Stimulated activated CD8-positive, alpha-beta memory T cell treated with anti-CD3 and anti-CD28 coated beads, Interleukin-15, amount 100 ng/mL, for 4 hours (primary cell): Measurements from ENCODE around the gene CGB1.
"Not testable (repeated sequence)": the region's sequence is repeated elsewhere in the genome, so short reads cannot be mapped to it uniquely, and the experiment has no call there.

Experiments
- DNase-seq, 2 donors: peaks; one replicate each; pipeline ENCODE4 v3.0.0-alpha.2; 2020; ENCODE audit warnings: low read depth in 2 of 2

CGB1 gene

GRCh38 chr19:49022116-49022515, 14.6 kb downstream of the CGB1 start:
- no peak for DNase-seq

DNA sequence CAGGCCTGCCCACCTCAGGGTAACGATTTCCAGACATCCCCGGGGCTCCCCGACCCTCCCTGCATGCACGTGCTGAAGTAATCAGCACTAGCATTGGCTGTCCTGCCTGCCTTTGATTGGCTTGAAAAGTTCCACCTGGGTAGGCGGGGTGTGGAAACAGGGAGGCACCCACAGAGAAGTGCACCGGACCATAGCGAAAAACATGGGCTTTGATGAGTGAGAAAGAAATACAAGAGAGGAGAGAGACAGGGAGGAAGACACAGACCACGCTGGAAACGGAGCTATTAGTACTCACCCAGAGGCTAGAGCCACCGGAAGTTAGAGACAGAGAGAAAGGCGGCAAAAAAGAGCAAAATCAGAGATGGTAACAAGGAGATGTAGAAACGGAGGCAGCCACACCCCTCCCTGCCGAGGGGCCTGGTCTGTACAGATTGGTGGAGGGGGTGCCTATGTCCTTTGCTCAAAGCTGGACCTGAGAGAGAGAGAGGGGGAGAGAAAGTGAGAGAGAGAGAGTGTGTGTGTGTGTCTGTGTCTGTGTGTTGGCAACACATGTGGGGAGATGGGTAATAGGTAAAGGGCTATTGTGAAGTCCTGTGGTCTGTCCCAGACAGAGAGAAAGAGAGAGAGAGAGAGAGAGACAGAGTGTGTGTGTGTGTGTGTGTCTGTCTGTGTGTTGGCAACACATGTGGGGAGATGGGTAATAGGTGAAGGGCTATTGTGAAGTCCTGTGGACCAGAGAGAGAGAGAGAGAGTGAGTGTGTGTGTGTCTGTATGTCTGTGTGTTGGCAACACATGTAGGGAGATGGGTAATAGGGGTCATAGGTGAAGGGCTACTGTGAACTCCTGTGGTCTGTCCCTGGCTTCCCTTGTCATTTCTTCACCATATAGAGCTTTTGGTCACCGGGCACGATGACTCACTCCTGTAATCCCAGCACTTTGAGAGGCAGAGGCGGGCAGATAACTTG, 15.5 kb downstream of the CGB1 start:
- DNase-seq, result no peak

DNA sequence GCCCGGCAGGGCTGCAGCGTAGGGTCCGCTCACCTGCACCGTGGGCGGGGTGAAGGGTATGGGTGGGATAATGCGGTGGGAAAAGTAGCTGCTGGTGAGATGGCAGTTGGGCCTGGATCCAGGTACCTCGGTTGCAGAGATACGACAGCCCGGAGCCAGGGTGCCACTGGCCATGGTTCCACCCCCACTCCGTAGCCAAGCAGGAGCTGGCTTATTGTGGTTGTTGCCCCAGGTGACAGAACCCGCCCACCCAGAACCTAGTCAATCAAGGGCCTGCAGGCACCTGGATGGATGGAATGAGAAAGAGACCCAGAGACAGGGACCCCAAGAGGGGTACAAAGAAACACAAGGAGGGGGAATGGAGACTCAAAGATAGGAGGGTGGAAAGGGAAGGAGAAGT, 16.4 kb downstream of the CGB1 start:
- DNase-seq, result no peak

GRCh38 chr19:49019242-49019932, 17.3 kb downstream of the CGB1 start:
- DNase-seq, result peak; percentile 30 to 33

GRCh38 chr19:49018388-49019241, 18.1 kb downstream of the CGB1 start:
- not testable (repeated sequence) for DNase-seq

DNA sequence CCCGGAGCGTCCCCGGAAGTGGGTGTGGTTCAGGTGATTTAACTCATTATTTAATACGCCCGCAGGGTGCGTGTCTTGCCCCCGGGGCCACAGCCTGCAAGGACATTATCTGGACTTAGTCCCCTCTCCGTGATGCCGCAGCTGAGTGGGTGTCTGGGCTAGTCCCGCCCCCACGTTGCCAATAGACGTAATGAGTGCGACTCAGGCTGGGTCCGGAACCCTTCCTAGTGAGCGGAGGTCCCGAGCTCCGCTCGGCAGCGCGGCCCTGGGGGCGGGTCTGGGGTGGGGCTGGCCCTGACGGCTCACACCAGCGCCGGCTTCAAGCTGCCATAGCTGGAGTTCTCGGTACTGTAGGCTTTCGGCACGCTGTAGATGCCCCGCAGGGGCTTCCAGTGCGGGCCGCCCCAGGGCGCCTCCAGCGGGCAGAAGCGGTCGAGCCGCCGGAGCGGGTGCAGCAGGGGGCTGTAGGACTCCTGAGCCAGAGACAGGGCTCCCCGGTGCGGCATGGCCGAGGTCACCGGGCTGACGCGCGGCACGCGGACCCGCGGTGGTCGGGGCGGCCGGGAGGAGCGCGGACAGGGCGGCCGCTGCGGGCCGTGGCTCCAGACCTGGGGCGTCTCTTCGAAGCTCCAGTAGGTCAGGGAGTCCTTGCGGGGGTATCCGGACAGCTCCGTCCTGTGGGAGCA, 18.9 kb downstream of the CGB1 start:
- DNase-seq, result peak in 1 of 2 donors; percentile 26

DNA sequence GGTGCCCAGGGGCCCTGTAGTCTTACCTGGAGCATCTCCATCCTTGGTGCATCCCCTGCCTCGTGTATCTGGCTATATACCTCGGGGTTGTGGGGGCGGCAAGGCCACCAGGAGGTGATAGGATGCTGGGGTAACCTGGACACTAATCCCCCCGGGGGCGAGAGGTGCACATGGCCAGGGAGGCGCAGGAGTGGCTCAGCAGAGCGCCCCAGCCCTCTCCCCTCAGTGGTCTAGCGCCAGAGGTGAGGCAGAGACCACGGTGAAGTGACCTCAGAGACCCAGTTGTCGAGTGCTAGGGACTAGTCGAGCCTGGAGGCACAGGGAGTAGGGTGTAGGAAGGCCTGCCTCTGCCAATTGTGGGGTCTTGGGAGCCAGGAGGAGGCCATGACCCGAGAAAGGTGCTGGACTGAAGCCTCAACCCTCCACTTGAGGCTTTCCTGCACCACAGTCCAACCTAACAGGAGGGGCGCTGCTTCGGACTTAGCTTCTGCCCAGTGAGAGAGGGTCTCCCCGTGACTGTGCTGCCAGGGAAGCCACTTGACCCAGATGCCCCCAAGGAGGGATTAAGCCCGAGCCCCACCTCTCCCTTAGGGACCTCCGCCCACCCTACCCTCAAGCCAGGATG, 19.5 kb downstream of the CGB1 start, which contains the start of gene LHB:
Gene LHB, minus strand, starts transcription at position 51 of the 625 bp plus-strand sequence. Its CDS starts 10 bp downstream, at position 41.
- no peak for DNase-seq

DNA sequence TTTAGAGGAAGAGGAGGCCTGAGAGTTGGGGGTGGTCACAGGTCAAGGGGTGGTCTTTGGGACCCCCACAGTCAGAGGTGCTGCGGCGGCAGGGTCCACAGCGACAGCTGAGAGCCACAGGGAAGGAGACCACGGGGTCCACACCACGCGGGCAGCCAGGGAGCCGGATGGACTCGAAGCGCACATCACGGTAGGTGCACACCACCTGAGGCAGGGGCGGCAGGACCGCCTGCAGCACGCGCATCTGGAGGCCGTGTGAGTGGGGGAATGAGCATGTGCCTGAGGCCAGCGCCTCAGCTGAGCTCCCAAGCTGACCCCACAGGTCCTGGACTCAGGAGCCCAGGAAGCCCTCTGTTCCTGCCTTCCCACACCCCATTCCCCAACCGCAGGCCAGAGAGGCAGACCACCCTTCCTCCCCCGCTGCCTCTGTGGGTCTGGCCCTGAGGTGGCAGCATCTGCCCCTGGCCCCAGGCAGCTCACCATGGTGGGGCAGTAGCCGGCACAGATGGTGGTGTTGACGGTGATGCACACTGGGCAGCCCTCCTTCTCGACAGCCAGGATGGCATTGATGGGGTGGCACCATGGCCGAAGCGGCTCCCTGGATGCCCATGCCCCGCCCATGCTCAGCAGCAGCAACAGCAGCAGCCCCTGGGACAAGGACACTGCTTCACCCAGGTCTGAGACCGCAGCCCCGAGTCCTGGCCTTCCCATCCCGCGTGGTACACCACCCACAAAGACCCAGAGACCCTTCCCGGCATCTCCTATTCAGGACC, 20.4 kb downstream of the CGB1 start:
- no peak for DNase-seq

- DNase-seq, result no peak
These were observed 21.8 kb downstream of the CGB1 start for GRCh38 chr19:49014870-49015255.

DNA sequence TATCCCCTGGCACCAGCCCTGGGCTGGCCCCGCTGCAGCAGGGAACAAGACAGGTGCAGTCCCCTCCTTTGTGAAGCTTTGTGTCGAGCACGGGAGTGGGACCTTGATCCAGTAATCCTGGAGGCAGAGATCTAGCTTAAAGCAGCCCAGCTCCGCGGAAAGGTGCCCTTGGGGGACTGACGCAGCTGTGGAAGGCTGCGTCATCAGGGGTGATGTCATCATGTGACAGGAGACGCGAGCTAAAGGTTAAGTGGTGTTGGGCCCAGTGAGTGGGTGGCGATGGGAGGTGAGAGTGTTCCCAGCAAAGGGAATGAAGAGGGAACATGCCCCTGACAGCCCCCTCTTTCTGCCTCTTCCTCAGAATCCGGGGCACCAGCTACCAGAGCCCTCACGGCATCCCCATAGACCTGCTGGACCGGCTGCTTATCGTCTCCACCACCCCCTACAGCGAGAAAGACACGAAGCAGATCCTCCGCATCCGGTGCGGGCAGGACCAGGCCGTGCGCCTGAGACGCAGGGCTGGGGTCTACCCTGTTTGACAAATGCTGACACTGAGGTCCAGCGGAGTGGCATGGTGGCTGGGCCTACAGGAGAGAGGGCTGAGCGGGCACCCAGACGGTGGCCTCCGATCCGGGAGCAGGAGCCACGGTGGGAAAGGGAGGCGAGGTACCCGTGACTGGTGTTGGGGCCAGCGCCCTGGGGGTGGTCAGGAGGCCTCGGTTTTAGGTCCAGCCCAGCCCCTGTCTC, 22.4 kb downstream of the CGB1 start:
- DNase-seq, result no peak

- DNase-seq, result no peak
These were observed 25.5 kb downstream of the CGB1 start for GRCh38 chr19:49011194-49011593.

- DNase-seq, result no peak
These were observed 26.2 kb downstream of the CGB1 start for GRCh38 chr19:49010453-49010852.

- no peak for DNase-seq
These were observed 26.9 kb downstream of the CGB1 start for GRCh38 chr19:49009828-49010227.

GRCh38 chr19:49006905-49007304, 29.8 kb downstream of the CGB1 start:
- no peak for DNase-seq

DNA sequence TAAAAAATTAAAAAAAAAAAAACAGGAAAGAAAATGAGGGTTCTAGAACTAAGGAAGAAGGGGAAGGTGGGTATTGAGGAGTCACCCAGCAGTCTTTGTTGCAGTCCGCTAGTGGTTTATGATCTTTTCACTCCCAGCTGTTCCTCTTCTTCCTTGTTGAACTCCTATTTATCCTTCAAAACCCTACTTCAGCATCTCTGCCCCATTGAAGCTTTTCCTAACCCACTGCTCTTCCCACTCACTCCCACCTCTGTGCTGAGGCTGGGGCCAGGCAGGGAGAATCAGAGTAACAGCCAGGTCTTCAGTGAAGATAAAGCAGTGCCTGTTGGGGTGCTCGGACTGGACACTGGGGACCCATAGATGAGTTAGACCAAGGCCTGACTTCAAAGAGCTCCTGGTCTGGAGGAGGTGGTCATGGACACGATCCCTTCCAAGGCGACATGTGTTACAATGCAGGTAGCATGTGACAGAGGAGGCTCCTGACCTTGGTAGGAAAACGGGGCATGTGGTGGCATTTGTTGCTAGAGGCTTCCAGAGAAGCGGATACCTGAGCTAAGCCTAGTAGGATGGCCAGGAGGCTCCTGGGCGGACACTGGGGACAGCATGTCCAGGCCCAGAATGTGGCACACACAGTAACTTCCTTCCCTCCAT, 31.6 kb downstream of the CGB1 start:
- no peak for DNase-seq

DNA sequence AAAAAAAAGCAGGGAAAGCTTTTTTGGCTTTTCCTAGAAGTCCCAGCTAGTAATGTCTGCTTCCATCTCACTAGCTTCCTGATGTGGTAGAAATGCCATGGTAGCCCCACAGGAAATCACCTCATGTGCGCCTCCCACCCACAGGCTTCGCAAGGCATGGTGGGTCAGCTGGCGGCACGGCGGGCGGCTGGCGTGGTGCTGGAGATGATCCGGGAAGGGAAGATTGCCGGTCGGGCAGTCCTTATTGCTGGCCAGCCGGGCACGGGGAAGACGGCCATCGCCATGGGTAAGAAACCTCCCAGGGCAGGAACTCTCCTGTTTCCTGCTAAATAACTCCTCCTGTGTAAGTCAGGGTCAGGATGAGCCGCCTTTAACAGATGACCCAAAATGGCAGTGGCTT, 32.6 kb downstream of the CGB1 start:
- DNase-seq, result no peak

DNA sequence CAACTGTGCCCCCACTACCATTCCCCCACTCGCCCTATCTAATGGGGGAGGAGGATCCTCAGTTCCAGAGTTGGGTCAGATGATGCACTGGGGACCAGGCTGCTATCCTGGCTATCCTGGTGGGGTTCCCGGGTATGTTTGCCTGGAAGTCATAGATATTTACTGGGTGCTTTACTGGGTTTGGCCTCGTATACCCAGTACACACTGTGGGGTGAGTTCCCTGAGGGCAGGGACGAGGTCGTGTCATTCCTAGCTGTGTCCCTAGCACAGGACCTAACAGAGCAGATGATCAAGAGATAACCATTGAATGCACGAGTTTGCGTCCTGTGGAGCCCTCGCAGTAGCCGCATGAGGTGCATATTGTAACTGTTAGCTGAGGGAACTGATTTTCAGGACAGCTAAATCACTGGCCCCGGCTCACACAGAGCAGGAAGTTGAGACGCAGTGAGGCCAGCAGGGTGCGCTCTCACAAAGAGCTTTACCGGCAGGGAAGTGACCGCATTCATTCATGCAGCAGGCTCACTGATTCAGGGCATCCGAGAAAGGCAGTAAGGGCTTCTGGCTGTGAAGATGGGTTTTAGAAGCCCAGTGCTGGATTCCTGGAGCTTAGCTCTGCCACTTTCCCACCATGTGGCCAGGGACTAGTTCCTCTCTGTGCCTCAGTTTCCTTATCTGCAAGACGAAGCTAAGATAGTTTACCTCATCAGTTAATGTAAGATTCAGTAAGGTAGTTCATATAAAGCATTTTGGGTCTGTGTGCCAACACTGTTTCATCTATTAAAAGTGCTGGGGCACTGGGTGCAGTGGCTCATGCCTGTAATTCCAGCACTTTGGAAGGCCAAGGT, 37.0 kb downstream of the CGB1 start:
- DNase-seq, result peak; percentile 23 to 31

DNA sequence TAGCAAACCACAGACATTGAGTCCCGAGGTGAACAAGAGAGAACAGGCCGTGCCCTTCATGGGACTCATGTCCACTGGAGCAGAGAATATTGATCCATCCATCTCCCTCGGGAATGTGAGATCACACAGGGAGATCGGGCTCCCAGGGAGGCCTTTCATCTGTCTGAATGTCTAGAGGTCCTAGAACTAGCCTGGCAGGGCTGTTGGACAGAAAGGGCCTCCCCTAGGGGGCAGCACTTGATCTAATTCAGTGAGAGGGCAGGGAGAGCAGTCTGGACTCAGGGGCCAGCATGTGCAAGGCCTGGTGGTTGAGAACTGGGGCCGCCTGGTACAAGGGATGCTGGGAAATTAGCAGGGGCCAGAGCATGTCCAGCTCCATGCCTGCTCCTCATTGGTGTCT, 38.7 kb downstream of the CGB1 start:
- DNase-seq, result no peak
